Suprapubic skin (tissue), 4 donors: ENCODE results near the gene C16orf86.

Source experiments
- EP300 ChIP-seq: sonication (generic); formaldehyde crosslinking; IDR thresholded peaks from one replicate; pipeline ENCODE4 v1.6.1; 2017; ENCODE audit warnings: antibody characterized with exemption
- POLR2AphosphoS5 ChIP-seq, 3 donors: sonication (generic); formaldehyde crosslinking; IDR thresholded peaks; one replicate each; pipeline ENCODE4 v1.6.1; 2017; ENCODE audit warnings: antibody characterized with exemption in 3 of 3
- TF ChIP-seq, protein P1 (sequence below), 2 donors: fragments of 200-600 bp in 1 of 2; fragments of 450-650 bp in 1 of 2; sonication (generic) in 1 of 2; IDR thresholded peaks; one replicate each; pipeline ENCODE4 v1.5.1; 2016 to 2019; ENCODE audit warnings: antibody characterized with exemption in 2 of 2, mild to moderate bottlenecking in 1 of 2, moderate library complexity in 1 of 2

DNA sequence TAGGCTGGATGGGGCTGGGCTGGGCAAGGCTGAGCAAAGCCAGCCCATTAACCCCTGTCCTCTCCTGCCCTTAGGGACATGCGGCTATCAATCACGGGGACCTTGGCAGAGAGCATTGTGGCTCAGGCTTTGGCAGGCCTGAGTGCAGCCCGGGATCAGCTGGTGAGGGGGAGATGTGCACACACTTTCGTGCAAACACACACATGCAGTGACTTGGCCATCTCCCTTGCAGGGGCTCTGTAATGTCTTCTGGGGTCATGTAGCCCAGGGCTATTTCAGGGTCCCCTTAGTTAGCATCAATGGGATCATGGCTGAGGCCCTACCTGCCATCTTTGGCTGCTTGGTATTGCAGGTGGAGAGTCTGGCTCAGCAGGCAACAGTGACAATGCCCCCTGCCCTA is 14.8 kb upstream of the C16orf86 start:
- TF ChIP-seq EP300 (no peak), POLR2AphosphoS5 (IDR thresholded peaks at IDR 0.05) (no peak)
- TF ChIP-seq, protein P1, sequence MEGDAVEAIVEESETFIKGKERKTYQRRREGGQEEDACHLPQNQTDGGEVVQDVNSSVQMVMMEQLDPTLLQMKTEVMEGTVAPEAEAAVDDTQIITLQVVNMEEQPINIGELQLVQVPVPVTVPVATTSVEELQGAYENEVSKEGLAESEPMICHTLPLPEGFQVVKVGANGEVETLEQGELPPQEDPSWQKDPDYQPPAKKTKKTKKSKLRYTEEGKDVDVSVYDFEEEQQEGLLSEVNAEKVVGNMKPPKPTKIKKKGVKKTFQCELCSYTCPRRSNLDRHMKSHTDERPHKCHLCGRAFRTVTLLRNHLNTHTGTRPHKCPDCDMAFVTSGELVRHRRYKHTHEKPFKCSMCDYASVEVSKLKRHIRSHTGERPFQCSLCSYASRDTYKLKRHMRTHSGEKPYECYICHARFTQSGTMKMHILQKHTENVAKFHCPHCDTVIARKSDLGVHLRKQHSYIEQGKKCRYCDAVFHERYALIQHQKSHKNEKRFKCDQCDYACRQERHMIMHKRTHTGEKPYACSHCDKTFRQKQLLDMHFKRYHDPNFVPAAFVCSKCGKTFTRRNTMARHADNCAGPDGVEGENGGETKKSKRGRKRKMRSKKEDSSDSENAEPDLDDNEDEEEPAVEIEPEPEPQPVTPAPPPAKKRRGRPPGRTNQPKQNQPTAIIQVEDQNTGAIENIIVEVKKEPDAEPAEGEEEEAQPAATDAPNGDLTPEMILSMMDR (IDR thresholded peaks at IDR 0.05) = no peak
